IMR-90 (cell line): ENCODE measurements around the gene ENPP7. TPM values are rescaled to one million over a fixed set of nuclear protein-coding genes. Genes with fewer than 3 reads are reported as not detected.

Experiments used
- microRNA-seq, 2 experiments: library from miRNA; stranded (forward) in 1 of 2; unstranded in 1 of 2; fragments of 10-50 nt in 1 of 2; fragments of <30 nt in 1 of 2; gene quantifications in 1 of 2; microRNA quantifications in 1 of 2; one replicate each; pipeline versions ENCODE3 to v1.1.0; 2013 to 2020; ENCODE audit not compliant: insufficient read depth in 1 of 2, insufficient read length in 1 of 2, unreplicated experiment in 1 of 2
- polyA plus RNA-seq, 3 experiments: library from polyadenylated mRNA; depleted of rRNA; stranded (reverse); fragments of >200 nt; gene quantifications; 2 replicates each; pipeline ENCODE4 v1.2.3, GENCODE V29; 2012; ENCODE audit warnings: low replicate concordance in 1 of 3
- small RNA-seq, 5 experiments: library from RNA; depleted of rRNA; stranded (forward); fragments of <200 nt; gene quantifications; one replicate each; pipeline ENCODE3, GENCODE V24; 2012
- total RNA-seq: library from RNA; depleted of rRNA; stranded (reverse); fragments of >200 nt; gene quantifications from 2 replicates; pipeline ENCODE4 v1.2.3, GENCODE V29; 2012; rRNA removed

The ENPP7 gene
- total and polyA plus RNA-seq, 2 of the 4 experiments (the other 2 are of a cell fraction) = not detected

Small RNA genes lying within 50 kb of the gene (microRNA-seq; reads per million reads assigned to microRNA genes)
- 0 reads per million in 2 experiments for gene MIR4739

Small RNA genes lying within 50 kb of the gene (small RNA-seq; reads per million reads assigned to genes)
- gene MIR4739 = 0 reads per million in 5 experiments

Other genes starting within 250 kb of the ENPP7 start
- not detected in 2 replicates for gene RBFOX3, start 119.9 kb upstream of the ENPP7 start, total RNA-seq
- gene RBFOX3, start 119.9 kb upstream of the ENPP7 start, polyA plus RNA-seq (2012; rRNA removed) = 0.09 TPM in 1 of 2 replicates, not detected in the other
- 2.0 and 2.2 TPM in 2 replicates for gene CBX2, start 47.2 kb downstream of the ENPP7 start, total RNA-seq
- gene CBX2, start 47.2 kb downstream of the ENPP7 start, polyA plus RNA-seq (2012; rRNA removed) = 3.2 and 4.0 TPM in 2 replicates
- gene CBX8, start 66.1 kb downstream of the ENPP7 start, total RNA-seq = 5.3 and 5.4 TPM in 2 replicates
- gene CBX8, start 66.1 kb downstream of the ENPP7 start, polyA plus RNA-seq (2012; rRNA removed) = 2.4 and 3.2 TPM in 2 replicates
- 3.2 and 5.3 TPM in 2 replicates for gene CBX4, start 108.5 kb downstream of the ENPP7 start, total RNA-seq
- 9.4 and 12.9 TPM in 2 replicates for gene CBX4, start 108.5 kb downstream of the ENPP7 start, polyA plus RNA-seq (2012; rRNA removed)